ENCODE data around the gene CHPF2.

GRCh38 chr7:151257990-151258389, 25.7 kb downstream of the CHPF2 start:
- no peak for TF ChIP-seq EZH2 (IDR thresholded peaks at IDR 0.05; ENCODE audit: insufficient read depth, poor library complexity, severe bottlenecking)
- no peak for TF ChIP-seq EZH2phosphoT487 (IDR thresholded peaks at IDR 0.05; ENCODE audit: insufficient read depth, low read depth)
